ENCODE measurements around the gene PDZRN4.
"Not testable (repeated sequence)": the region's sequence is repeated elsewhere in the genome, so short reads cannot be mapped to it uniquely, and the experiment has no call there.

The PDZRN4 gene

GRCh38 chr12:41521872-41522379 lies 333.8 kb downstream of the PDZRN4 start:
- Histone ChIP-seq H3K4me1 (ENCODE audit: insufficient read depth, low read length) (peaks cover 10% of the 10 kb centered on the region; the same call in 1 of the 2 replicates), H3K9ac (ENCODE audit: low read depth, low read length) (no peak overlapping the region), H3K9me3 (ENCODE audit: control insufficient read depth, insufficient read depth, low read length) (no peaks in the 10 kb centered on the region), H3K36me3 (ENCODE audit: insufficient read depth, low read length) (no peaks in the 10 kb centered on the region)

- Histone ChIP-seq H3K9me3 (ENCODE audit: control insufficient read depth, insufficient read depth, low read length) (no peaks in the 10 kb centered on the region), H3K9ac (ENCODE audit: low read depth, low read length) (no peak overlapping the region), H3K4me1 (ENCODE audit: insufficient read depth, low read length) (peaks cover 8% of the 10 kb centered on the region; the same call in 1 of the 2 replicates), H3K36me3 (ENCODE audit: insufficient read depth, low read length) (no peaks in the 10 kb centered on the region)
Observed at GRCh38 chr12:41527062-41527461, 338.9 kb downstream of the PDZRN4 start.

- Histone ChIP-seq H3K9me3 (ENCODE audit: control insufficient read depth, insufficient read depth, low read length) (no peaks in the 10 kb centered on the region), H3K36me3 (ENCODE audit: insufficient read depth, low read length) (no peaks in the 10 kb centered on the region), H3K9ac (ENCODE audit: low read depth, low read length) (no peak overlapping the region), H3K4me1 (ENCODE audit: insufficient read depth, low read length) (peaks cover 5% of the 10 kb centered on the region; the same call in 1 of the 2 replicates)
Observed at GRCh38 chr12:41527534-41528116, 339.5 kb downstream of the PDZRN4 start.

GRCh38 chr12:41528874-41529273 lies 340.8 kb downstream of the PDZRN4 start:
- H3K9ac ChIP-seq (ENCODE audit: low read depth, low read length), result no peak overlapping the region
- no peaks in the 10 kb centered on the region for H3K36me3 ChIP-seq (ENCODE audit: insufficient read depth, low read length)

GRCh38 chr12:41530441-41530840 lies 342.3 kb downstream of the PDZRN4 start:
- peaks cover 5% of the 10 kb centered on the region; the same call in 1 of the 2 replicates for H3K4me1 ChIP-seq (ENCODE audit: insufficient read depth, low read length)
- no peaks in the 10 kb centered on the region for H3K36me3 ChIP-seq (ENCODE audit: insufficient read depth, low read length)

More at GRCh38 chr12:41528874-41529273, 340.8 kb downstream of the PDZRN4 start:
- H3K9me3 ChIP-seq (ENCODE audit: control insufficient read depth, insufficient read depth, low read length), result no peaks in the 10 kb centered on the region
- peaks cover 5% of the 10 kb centered on the region; the same call in 1 of the 2 replicates for H3K4me1 ChIP-seq (ENCODE audit: insufficient read depth, low read length)

GRCh38 chr12:41531147-41531829 lies 343.2 kb downstream of the PDZRN4 start:
- Histone ChIP-seq H3K9ac (ENCODE audit: low read depth, low read length) (no peak overlapping the region), H3K36me3 (ENCODE audit: insufficient read depth, low read length) (no peaks in the 10 kb centered on the region), H3K9me3 (ENCODE audit: control insufficient read depth, insufficient read depth, low read length) (no peaks in the 10 kb centered on the region), H3K4me1 (ENCODE audit: insufficient read depth, low read length) (peaks cover 5% of the 10 kb centered on the region; the same call in 1 of the 2 replicates)

More at GRCh38 chr12:41530441-41530840, 342.3 kb downstream of the PDZRN4 start:
- H3K9me3 ChIP-seq (ENCODE audit: control insufficient read depth, insufficient read depth, low read length), result no peaks in the 10 kb centered on the region
- H3K9ac ChIP-seq (ENCODE audit: low read depth, low read length), result no peak overlapping the region

GRCh38 chr12:41532072-41532471 lies 344.0 kb downstream of the PDZRN4 start:
- H3K9me3 ChIP-seq (ENCODE audit: control insufficient read depth, insufficient read depth, low read length), result no peaks in the 10 kb centered on the region
- peaks cover 5% of the 10 kb centered on the region; the same call in 1 of the 2 replicates for H3K4me1 ChIP-seq (ENCODE audit: insufficient read depth, low read length)
- no peak overlapping the region for H3K9ac ChIP-seq (ENCODE audit: low read depth, low read length)
- no peaks in the 10 kb centered on the region for H3K36me3 ChIP-seq (ENCODE audit: insufficient read depth, low read length)

- Histone ChIP-seq H3K9me3 (ENCODE audit: control insufficient read depth, insufficient read depth, low read length) (no peaks in the 10 kb centered on the region), H3K9ac (ENCODE audit: low read depth, low read length) (no peak overlapping the region), H3K36me3 (ENCODE audit: insufficient read depth, low read length) (no peaks in the 10 kb centered on the region), H3K4me1 (ENCODE audit: insufficient read depth, low read length) (no peaks in the 10 kb centered on the region)
Observed at GRCh38 chr12:41536813-41537490, 348.8 kb downstream of the PDZRN4 start.

GRCh38 chr12:41537522-41537921 lies 349.4 kb downstream of the PDZRN4 start:
- no peaks in the 10 kb centered on the region for H3K36me3 ChIP-seq (ENCODE audit: insufficient read depth, low read length)
- no peak overlapping the region for H3K9ac ChIP-seq (ENCODE audit: low read depth, low read length)
- no peaks in the 10 kb centered on the region for H3K4me1 ChIP-seq (ENCODE audit: insufficient read depth, low read length)
- H3K9me3 ChIP-seq (ENCODE audit: control insufficient read depth, insufficient read depth, low read length), result no peaks in the 10 kb centered on the region

- Histone ChIP-seq H3K36me3 (ENCODE audit: insufficient read depth, low read length) (no peaks in the 10 kb centered on the region), H3K9me3 (ENCODE audit: control insufficient read depth, insufficient read depth, low read length) (no peaks in the 10 kb centered on the region; the same call in 1 of the 2 replicates), H3K9ac (ENCODE audit: low read depth, low read length) (no peak overlapping the region), H3K4me1 (ENCODE audit: insufficient read depth, low read length) (no peaks in the 10 kb centered on the region)
Observed at GRCh38 chr12:41545761-41546160, 357.6 kb downstream of the PDZRN4 start.

GRCh38 chr12:41547071-41547470 lies 359.0 kb downstream of the PDZRN4 start:
- not testable (repeated sequence) for H3K9ac ChIP-seq (ENCODE audit: low read depth, low read length); H3K9me3 ChIP-seq (ENCODE audit: control insufficient read depth, insufficient read depth, low read length); H3K4me1 ChIP-seq (ENCODE audit: insufficient read depth, low read length); H3K36me3 ChIP-seq (ENCODE audit: insufficient read depth, low read length)

GRCh38 chr12:41548926-41549325 lies 360.8 kb downstream of the PDZRN4 start:
- no peak overlapping the region for H3K9ac ChIP-seq (ENCODE audit: low read depth, low read length)
- H3K4me1 ChIP-seq (ENCODE audit: insufficient read depth, low read length), result no peaks in the 10 kb centered on the region
- no peaks in the 10 kb centered on the region; the same call in 1 of the 2 replicates for H3K9me3 ChIP-seq (ENCODE audit: control insufficient read depth, insufficient read depth, low read length)

GRCh38 chr12:41552588-41552987 lies 364.5 kb downstream of the PDZRN4 start:
- Histone ChIP-seq H3K9ac (ENCODE audit: low read depth, low read length) (no peak overlapping the region), H3K4me1 (ENCODE audit: insufficient read depth, low read length) (no peaks in the 10 kb centered on the region), H3K9me3 (ENCODE audit: control insufficient read depth, insufficient read depth, low read length) (no peaks in the 10 kb centered on the region), H3K36me3 (ENCODE audit: insufficient read depth, low read length) (no peaks in the 10 kb centered on the region)

More at GRCh38 chr12:41548926-41549325, 360.8 kb downstream of the PDZRN4 start:
- no peaks in the 10 kb centered on the region for H3K36me3 ChIP-seq (ENCODE audit: insufficient read depth, low read length)

- Histone ChIP-seq H3K9ac (ENCODE audit: low read depth, low read length) (no peak overlapping the region), H3K4me1 (ENCODE audit: insufficient read depth, low read length) (peaks cover 6% of the 10 kb centered on the region; the same call in 1 of the 2 replicates), H3K9me3 (ENCODE audit: control insufficient read depth, insufficient read depth, low read length) (no peaks in the 10 kb centered on the region), H3K36me3 (ENCODE audit: insufficient read depth, low read length) (no peaks in the 10 kb centered on the region)
Observed at GRCh38 chr12:41556176-41556575, 368.1 kb downstream of the PDZRN4 start.

All from ES-I3 (cell line).